GM23248 (cell line): ENCODE results near the gene IKZF1. TPM values are rescaled to one million over a fixed set of nuclear protein-coding genes. Genes with fewer than 3 reads are reported as not detected.

Experiments
- DNase-seq: peaks from one replicate; pipeline ENCODE4 v3.0.0-alpha.2; 2015
- H2AFZ ChIP-seq: fragments of 200-600 bp; sonication (generic); 2 replicates; pipeline ENCODE4 v1.6.1; 2016; ENCODE audit warnings: antibody characterized with exemption
- H3F3A ChIP-seq: fragments of 200-600 bp; sonication (generic); 2 replicates; pipeline ENCODE4 v1.6.1; 2016; ENCODE audit warnings: mild to moderate bottlenecking, antibody characterized with exemption, mixed run types; ENCODE audit not compliant: insufficient read depth
- H3K27ac ChIP-seq: fragments of 200-600 bp; sonication (generic); 2 replicates; pipeline ENCODE4 v1.5.1; 2016; ENCODE audit warnings: mild to moderate bottlenecking
- H3K27me3 ChIP-seq: fragments of 200-600 bp; sonication (generic); replicated peaks from 2 replicates; pipeline ENCODE4 v1.6.1; 2016; ENCODE audit warnings: mild to moderate bottlenecking; ENCODE audit not compliant: insufficient read depth
- H3K36me3 ChIP-seq: fragments of 200-600 bp; sonication (generic); 2 replicates; pipeline ENCODE4 v1.6.1; 2016; ENCODE audit warnings: low read depth, mild to moderate bottlenecking
- H3K4me1 ChIP-seq: fragments of 200-600 bp; sonication (generic); 2 replicates; pipeline ENCODE4 v1.6.1; 2016; ENCODE audit warnings: mild to moderate bottlenecking; ENCODE audit not compliant: insufficient read depth
- H3K4me2 ChIP-seq: fragments of 200-600 bp; sonication (generic); one replicate; pipeline ENCODE4 v1.6.1; 2016; ENCODE audit warnings: mild to moderate bottlenecking; ENCODE audit not compliant: unreplicated experiment
- H3K4me3 ChIP-seq: fragments of 200-600 bp; sonication (generic); 2 replicates; pipeline ENCODE4 v1.5.1; 2016; ENCODE audit warnings: mild to moderate bottlenecking
- H3K79me2 ChIP-seq: fragments of 200-600 bp; sonication (generic); 2 replicates; pipeline ENCODE4 v1.6.1; 2016; ENCODE audit warnings: mild to moderate bottlenecking; ENCODE audit not compliant: insufficient read depth
- H3K9ac ChIP-seq: fragments of 200-600 bp; sonication (generic); 2 replicates; pipeline ENCODE4 v1.6.1; 2016; ENCODE audit warnings: mild to moderate bottlenecking
- H3K9me2 ChIP-seq: fragments of 200-600 bp; sonication (generic); 2 replicates; pipeline ENCODE4 v1.6.1; 2016; ENCODE audit warnings: mixed run types, mild to moderate bottlenecking, moderate library complexity; ENCODE audit not compliant: insufficient read depth
- H3K9me3 ChIP-seq: fragments of 200-600 bp; sonication (generic); one replicate; pipeline ENCODE4 v1.6.1; 2017; ENCODE audit warnings: low read depth
- H4K20me1 ChIP-seq: fragments of 200-600 bp; sonication (generic); 2 replicates; pipeline ENCODE4 v1.6.0; 2016; ENCODE audit not compliant: insufficient read depth
- EZH2 ChIP-seq: fragments of 200-600 bp; sonication (generic); IDR thresholded peaks from 2 replicates; pipeline ENCODE4 v1.6.1; 2018; ENCODE audit warnings: antibody characterized with exemption, mild to moderate bottlenecking; ENCODE audit not compliant: insufficient read depth, poor library complexity, severe bottlenecking
- EZH2phosphoT487 ChIP-seq: fragments of 200-600 bp; sonication (generic); IDR thresholded peaks from 2 replicates; pipeline ENCODE4 v1.6.1; 2018; ENCODE audit warnings: antibody characterized with exemption, moderate library complexity, mild to moderate bottlenecking, low read depth; ENCODE audit not compliant: insufficient read depth
- WGBS, 2 experiments: methylation state at CpG; one replicate each; pipeline ENCODE4 v1.1.6; 2015 to 2017; ENCODE audit warnings: low lambda C conversion rate in 2 of 2, low coverage in 1 of 2; ENCODE audit errors: missing lambda C conversion rate in 2 of 2; 5-methylcytosine and 5-hydroxymethylcytosine counted together
- in situ Hi-C: fragments of 300-500 bp; cut with MboI; formaldehyde crosslinking; loops from 2 replicates; pipeline ENCODE4 v1.15.0; 2020
- polyA plus RNA-seq: library from polyadenylated mRNA; unstranded; fragments of >200 nt; fragmentation: Nextera tagmentation; extraction: Ambion mirVana; gene quantifications from 2 replicates; pipeline ENCODE4 v1.2.1, GENCODE V29; 2016
- total RNA-seq: library from RNA; depleted of rRNA; stranded (reverse); fragments of >200 nt; shearing (Covaris generic); gene quantifications from 2 replicates; pipeline ENCODE4 v1.2.3, GENCODE V29; 2014

Gene IKZF1
- total and polyA plus RNA-seq, 2 experiments from 2014 or later, result not detected

- Histone ChIP-seq H3K4me2 (no peak overlapping the region), H3K27me3 (no peaks in the 10 kb centered on the region), H3K79me2 (no peaks in the 10 kb centered on the region), H3K9me3 (no peaks in the 10 kb centered on the region), H4K20me1 (no peaks in the 10 kb centered on the region), H3K9me2 (no peaks in the 10 kb centered on the region), H3K36me3 (no peaks in the 10 kb centered on the region), H3K4me3 (no peak overlapping the region), H2AFZ (no peak overlapping the region), H3F3A (no peaks in the 10 kb centered on the region), H3K4me1 (no peaks in the 10 kb centered on the region), H3K27ac (no peak overlapping the region), H3K9ac (no peak overlapping the region)
- no peak for DNase-seq
- no peak for TF ChIP-seq EZH2
- TF ChIP-seq EZH2phosphoT487, result no peak
- WGBS, 2 experiments, result 16 to 18% methylated on average over 1 of the region's 1 CpG
- in situ Hi-C loops, result no loop called here
Measured at GRCh38 chr7:50273870-50274269, 30.6 kb upstream of the IKZF1 start.

GRCh38 chr7:50274361-50274760 is 30.2 kb upstream of the IKZF1 start:
- in situ Hi-C loops, result no loop called here
- no peaks in the 10 kb centered on the region for H3K9me2 ChIP-seq
- H3K4me1 ChIP-seq, result no peaks in the 10 kb centered on the region
- H3K27ac ChIP-seq, result no peak overlapping the region
- no peak for DNase-seq
- no peak overlapping the region for H3K4me3 ChIP-seq
- H3K4me2 ChIP-seq, result no peak overlapping the region
- H4K20me1 ChIP-seq, result no peaks in the 10 kb centered on the region
- H2AFZ ChIP-seq, result no peak overlapping the region
- H3K27me3 ChIP-seq, result no peaks in the 10 kb centered on the region
- no peaks in the 10 kb centered on the region for H3K9me3 ChIP-seq
- 24 to 39% methylated on average over 7 of the region's 7 CpGs for WGBS, 2 experiments
- no peaks in the 10 kb centered on the region for H3F3A ChIP-seq
- TF ChIP-seq EZH2phosphoT487 (no peak), EZH2 (no peak)
- no peaks in the 10 kb centered on the region for H3K36me3 ChIP-seq
- no peak overlapping the region for H3K9ac ChIP-seq
- H3K79me2 ChIP-seq, result no peaks in the 10 kb centered on the region

- DNase-seq, result no peak
- no peaks in the 10 kb centered on the region for H4K20me1 ChIP-seq
- H3K4me2 ChIP-seq, result no peak overlapping the region
- H3K27me3 ChIP-seq, result no peaks in the 10 kb centered on the region
- no peak overlapping the region for H3K27ac ChIP-seq
- in situ Hi-C loops, result no loop called here
- H3K9me2 ChIP-seq, result no peaks in the 10 kb centered on the region
- H3K9ac ChIP-seq, result no peak overlapping the region
- H3K36me3 ChIP-seq, result no peaks in the 10 kb centered on the region
- no peaks in the 10 kb centered on the region for H3F3A ChIP-seq
- TF ChIP-seq EZH2 (no peak), EZH2phosphoT487 (no peak)
- no peaks in the 10 kb centered on the region for H3K9me3 ChIP-seq
- H3K4me1 ChIP-seq, result no peaks in the 10 kb centered on the region
- H2AFZ ChIP-seq, result no peak overlapping the region
- no peaks in the 10 kb centered on the region for H3K79me2 ChIP-seq
- WGBS, 2 experiments, result 31 to 33% methylated on average over 4 of the region's 4 CpGs
- no peak overlapping the region for H3K4me3 ChIP-seq
Measured at GRCh38 chr7:50275430-50275829, 29.1 kb upstream of the IKZF1 start.

- WGBS, 2 experiments, result 11 to 17% methylated on average over 1 of the region's 1 CpG
- no peaks in the 10 kb centered on the region for H3K36me3 ChIP-seq
Measured at GRCh38 chr7:50276483-50276882, 28.0 kb upstream of the IKZF1 start.

GRCh38 chr7:50278120-50278519 is 26.4 kb upstream of the IKZF1 start:
- H3K9me3 ChIP-seq, result no peaks in the 10 kb centered on the region
- in situ Hi-C loops, result no loop called here
- TF ChIP-seq EZH2phosphoT487 (no peak), EZH2 (no peak)

More at GRCh38 chr7:50276483-50276882, 28.0 kb upstream of the IKZF1 start:
- no peak overlapping the region for H3K9ac ChIP-seq
- DNase-seq, result no peak
- H3K79me2 ChIP-seq, result no peaks in the 10 kb centered on the region
- H3K9me3 ChIP-seq, result no peaks in the 10 kb centered on the region
- no peaks in the 10 kb centered on the region for H3K9me2 ChIP-seq
- H3K27ac ChIP-seq, result no peak overlapping the region
- H3K27me3 ChIP-seq, result no peaks in the 10 kb centered on the region
- no peak overlapping the region for H2AFZ ChIP-seq
- in situ Hi-C loops, result no loop called here
- no peaks in the 10 kb centered on the region for H4K20me1 ChIP-seq
- H3F3A ChIP-seq, result no peaks in the 10 kb centered on the region
- H3K4me1 ChIP-seq, result no peaks in the 10 kb centered on the region
- H3K4me3 ChIP-seq, result no peak overlapping the region
- H3K4me2 ChIP-seq, result no peak overlapping the region
- TF ChIP-seq EZH2phosphoT487, result no peak
- no peak for TF ChIP-seq EZH2

More at GRCh38 chr7:50278120-50278519, 26.4 kb upstream of the IKZF1 start:
- H3K27me3 ChIP-seq, result no peaks in the 10 kb centered on the region
- H3K79me2 ChIP-seq, result no peaks in the 10 kb centered on the region
- H3K9me2 ChIP-seq, result no peaks in the 10 kb centered on the region
- DNase-seq, result no peak
- H3K4me3 ChIP-seq, result no peak overlapping the region
- no peak overlapping the region for H3K27ac ChIP-seq
- H3K4me1 ChIP-seq, result no peaks in the 10 kb centered on the region
- no peak overlapping the region for H3K9ac ChIP-seq
- no peaks in the 10 kb centered on the region for H4K20me1 ChIP-seq
- H3K36me3 ChIP-seq, result no peaks in the 10 kb centered on the region
- no peak overlapping the region for H3K4me2 ChIP-seq
- H2AFZ ChIP-seq, result no peak overlapping the region
- no peaks in the 10 kb centered on the region for H3F3A ChIP-seq
